ENCODE data around the gene KLK5. TPM values are rescaled to one million over a fixed set of nuclear protein-coding genes. Genes with fewer than 3 reads are reported as not detected.

Gene KLK5
- total and polyA plus RNA-seq, 5 donors: not detected

- intact Hi-C loops (cut with DNase I): no loop called here
- ATAC-seq (no peak), DNase-seq (no peak)
Observed at GRCh38 chr19:50968716-50969412, 16.0 kb upstream of the KLK5 start.

DNA sequence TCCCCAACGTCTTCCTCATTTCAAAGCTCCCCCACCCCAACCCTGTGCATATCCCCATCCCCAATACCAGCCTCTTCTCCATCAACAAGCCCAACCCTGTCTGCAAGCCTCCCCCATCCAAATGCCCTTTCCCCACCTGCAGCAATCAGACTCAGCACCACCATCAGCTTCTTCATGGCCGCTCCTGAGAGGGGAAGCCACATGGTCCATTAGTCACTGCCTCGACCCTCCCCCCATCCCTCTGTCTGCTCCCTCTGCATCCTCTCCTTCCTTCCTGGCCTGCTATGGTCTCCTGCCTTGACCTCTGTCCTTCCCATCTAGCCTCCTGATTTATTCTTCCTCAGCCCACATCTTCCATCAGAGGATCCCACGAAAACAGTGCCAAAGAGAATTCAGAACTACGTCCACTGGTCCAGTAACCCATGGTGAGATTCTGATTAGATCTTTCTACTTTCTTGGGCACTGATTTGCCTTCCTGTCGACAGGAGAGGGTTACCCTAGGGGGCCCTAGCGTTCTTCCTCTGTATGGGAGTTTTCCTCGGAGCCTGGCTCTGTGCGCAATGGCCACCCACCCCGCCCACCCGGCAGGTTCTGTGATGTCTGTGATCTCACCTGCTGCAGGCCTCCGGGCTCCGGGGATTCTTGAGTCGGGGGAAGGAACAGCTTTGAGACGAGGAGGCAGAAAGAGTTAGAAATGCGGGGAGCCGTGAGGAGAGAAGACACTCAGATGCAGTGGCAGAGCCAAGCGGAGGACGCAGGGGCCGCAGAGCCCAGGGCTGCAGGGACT, 15.3 kb upstream of the KLK5 start:
- no peaks in the 10 kb centered on the region for H3K4me1 ChIP-seq (ENCODE audit: control insufficient read depth, insufficient read depth, low read length)
- H3K9me3 ChIP-seq (ENCODE audit: control insufficient read depth, low read length): no peaks in the 10 kb centered on the region
- ATAC-seq (no peak), DNase-seq (no peak)
- H3K27ac ChIP-seq (ENCODE audit: low read length): no peak overlapping the region
- WGBS: 33% methylated on average over 20 of the region's 20 CpGs
- no peak overlapping the region for H3K4me3 ChIP-seq (ENCODE audit: low read length)
- intact Hi-C loops (cut with DNase I): no loop called here
- H3K27me3 ChIP-seq (ENCODE audit: control insufficient read depth, insufficient read depth): peaks cover 3% of the 10 kb centered on the region

More at GRCh38 chr19:50968716-50969412, 16.0 kb upstream of the KLK5 start:
- Histone ChIP-seq H3K4me3 (ENCODE audit: low read length) (no peak overlapping the region), H3K27ac (ENCODE audit: low read length) (no peak overlapping the region), H3K27me3 (ENCODE audit: control insufficient read depth, insufficient read depth) (peaks cover 1% of the 10 kb centered on the region), H3K9me3 (ENCODE audit: control insufficient read depth, low read length) (no peaks in the 10 kb centered on the region), H3K4me1 (ENCODE audit: control insufficient read depth, insufficient read depth, low read length) (no peaks in the 10 kb centered on the region)
- 34% methylated on average over 7 of the region's 7 CpGs for whole genome bisulfite sequencing

GRCh38 chr19:50964266-50964665, 11.4 kb upstream of the KLK5 start:
- Histone ChIP-seq H3K27ac (ENCODE audit: low read length) (no peak overlapping the region), H3K27me3 (ENCODE audit: control insufficient read depth, insufficient read depth) (peaks cover 3% of the 10 kb centered on the region), H3K4me3 (ENCODE audit: low read length) (no peak overlapping the region), H3K9me3 (ENCODE audit: control insufficient read depth, low read length) (no peaks in the 10 kb centered on the region), H3K4me1 (ENCODE audit: control insufficient read depth, insufficient read depth, low read length) (no peaks in the 10 kb centered on the region)
- ATAC-seq: no peak
- DNase-seq: no peak
- intact Hi-C loops (cut with DNase I): no loop called here
- WGBS: 81% methylated on average over 3 of the region's 3 CpGs

GRCh38 chr19:50963381-50963780, 10.5 kb upstream of the KLK5 start:
- Histone ChIP-seq H3K27ac (ENCODE audit: low read length) (no peak overlapping the region), H3K4me1 (ENCODE audit: control insufficient read depth, insufficient read depth, low read length) (no peaks in the 10 kb centered on the region), H3K9me3 (ENCODE audit: control insufficient read depth, low read length) (no peaks in the 10 kb centered on the region), H3K4me3 (ENCODE audit: low read length) (no peak overlapping the region), H3K27me3 (ENCODE audit: control insufficient read depth, insufficient read depth) (peaks cover 3% of the 10 kb centered on the region)
- intact Hi-C loops (cut with DNase I): no loop called here
- DNase-seq (no peak), ATAC-seq (no peak)
- WGBS: 84% methylated on average over 6 of the region's 6 CpGs

- no peak for ATAC-seq
- H3K4me1 ChIP-seq (ENCODE audit: control insufficient read depth, insufficient read depth, low read length): no peaks in the 10 kb centered on the region
- no peak overlapping the region for H3K4me3 ChIP-seq (ENCODE audit: low read length)
- H3K9me3 ChIP-seq (ENCODE audit: control insufficient read depth, low read length): no peaks in the 10 kb centered on the region
- no peak overlapping the region for H3K27ac ChIP-seq (ENCODE audit: low read length)
- intact Hi-C loops (cut with DNase I): no loop called here
- DNase-seq: no peak
- 80% methylated on average over 1 of the region's 1 CpG for WGBS
- peaks cover 3% of the 10 kb centered on the region for H3K27me3 ChIP-seq (ENCODE audit: control insufficient read depth, insufficient read depth)
Observed at GRCh38 chr19:50962245-50962644, 9.4 kb upstream of the KLK5 start.

DNA sequence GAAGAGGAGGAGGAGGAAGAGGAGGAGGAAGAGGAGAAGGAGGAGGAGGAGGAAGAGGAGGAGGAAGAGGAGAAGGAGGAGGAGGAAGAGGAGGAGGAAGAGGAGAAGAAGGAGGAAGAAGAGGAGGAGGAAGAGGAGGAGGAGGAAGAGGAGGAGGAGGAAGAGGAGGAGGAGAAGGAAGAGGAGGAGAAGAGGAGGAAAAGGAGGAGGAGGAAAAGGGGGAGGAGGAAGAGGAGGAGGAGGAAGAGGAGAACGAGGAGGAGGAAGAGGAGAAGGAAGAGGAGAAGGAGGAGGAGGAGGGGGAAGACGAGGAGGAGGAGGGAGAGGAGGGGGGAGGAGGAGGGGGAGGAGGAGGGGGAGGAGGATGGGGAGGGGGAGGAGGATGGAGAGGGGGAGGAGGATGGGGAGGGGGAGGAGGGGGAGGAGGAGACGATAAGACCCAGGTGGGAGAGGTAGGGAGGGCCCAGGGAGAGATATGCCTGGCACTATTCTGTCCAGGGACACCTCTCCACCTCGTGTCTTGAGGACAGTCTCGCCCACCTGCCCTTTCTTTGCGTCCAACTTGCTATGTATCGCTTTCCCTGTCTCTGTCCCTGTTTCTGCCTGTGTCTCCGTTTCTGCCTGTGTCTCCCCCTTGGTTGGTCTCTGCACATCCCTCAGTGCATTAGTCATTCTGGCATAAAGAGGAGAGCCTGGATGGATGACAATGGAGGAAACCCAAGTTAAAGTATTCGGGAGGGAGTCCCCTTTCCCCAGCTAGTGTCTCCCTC, 7.1 kb upstream of the KLK5 start:
- no peak overlapping the region for H3K4me3 ChIP-seq (ENCODE audit: low read length)
- no peak for ATAC-seq
- peaks cover 3% of the 10 kb centered on the region for H3K27me3 ChIP-seq (ENCODE audit: control insufficient read depth, insufficient read depth)
- H3K4me1 ChIP-seq (ENCODE audit: control insufficient read depth, insufficient read depth, low read length): no peaks in the 10 kb centered on the region
- intact Hi-C loops (cut with DNase I): no loop called here
- no peaks in the 10 kb centered on the region for H3K9me3 ChIP-seq (ENCODE audit: control insufficient read depth, low read length)
- 53% methylated on average over 7 of the region's 9 CpGs for WGBS
- DNase-seq: no peak
- H3K27ac ChIP-seq (ENCODE audit: low read length): no peak overlapping the region

DNA sequence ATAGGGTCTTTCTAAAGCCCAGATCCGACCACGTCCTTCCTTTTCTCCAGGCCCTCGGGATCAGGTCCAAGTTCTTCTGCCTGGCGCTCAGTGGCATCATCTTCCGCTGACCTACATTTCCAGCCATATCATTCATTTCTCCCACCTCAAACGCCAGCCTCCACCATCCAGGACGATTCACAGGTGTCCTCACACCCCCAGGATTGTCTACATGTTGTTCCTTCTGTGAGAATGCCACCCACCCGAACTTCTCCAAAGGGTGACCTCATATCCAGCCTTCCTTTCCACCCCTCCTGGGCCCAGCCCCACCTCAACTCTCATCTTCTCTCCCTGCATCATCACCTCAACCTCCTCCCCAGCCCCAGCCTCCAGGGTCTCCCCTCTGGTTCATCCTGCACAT, 4.7 kb upstream of the KLK5 start:
- H3K27ac ChIP-seq (ENCODE audit: low read length): no peak overlapping the region
- 73% methylated on average over 8 of the region's 8 CpGs for WGBS
- intact Hi-C loops (cut with DNase I): no loop called here
- ATAC-seq (no peak), DNase-seq (no peak)
- no peak overlapping the region for H3K4me3 ChIP-seq (ENCODE audit: low read length)
- H3K4me1 ChIP-seq (ENCODE audit: control insufficient read depth, insufficient read depth, low read length): no peaks in the 10 kb centered on the region
- no peaks in the 10 kb centered on the region for H3K27me3 ChIP-seq (ENCODE audit: control insufficient read depth, insufficient read depth)
- no peaks in the 10 kb centered on the region for H3K9me3 ChIP-seq (ENCODE audit: control insufficient read depth, low read length)

- no peak for ATAC-seq
- no peaks in the 10 kb centered on the region for H3K27me3 ChIP-seq (ENCODE audit: control insufficient read depth, insufficient read depth)
- 49% methylated on average over 19 of the region's 19 CpGs for WGBS
Observed at GRCh38 chr19:50949861-50950260, 3.0 kb downstream of the KLK5 start.

DNA sequence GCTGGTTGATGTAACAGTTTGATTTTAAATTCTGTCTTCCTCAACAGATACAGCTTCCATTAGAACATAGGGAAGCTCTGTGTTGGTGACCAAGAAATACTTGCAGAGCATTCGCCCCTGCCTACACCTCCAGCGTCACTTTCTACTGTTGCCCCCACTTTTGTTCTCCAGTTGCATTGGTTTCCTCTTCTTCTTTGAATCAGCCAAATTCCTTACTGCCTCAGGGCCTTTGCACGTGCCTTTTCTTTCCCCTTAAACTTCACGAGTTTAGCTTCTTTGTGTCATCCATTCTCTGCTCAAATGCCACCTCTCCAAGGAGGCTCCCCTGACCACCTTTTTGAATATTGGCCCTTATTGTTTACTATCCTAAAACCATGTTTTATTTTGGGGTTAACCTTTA, 5.7 kb downstream of the KLK5 start:
- no peaks in the 10 kb centered on the region for H3K9me3 ChIP-seq (ENCODE audit: control insufficient read depth, low read length)
- no peak for DNase-seq
- no peaks in the 10 kb centered on the region for H3K4me1 ChIP-seq (ENCODE audit: control insufficient read depth, insufficient read depth, low read length)
- 80% methylated on average over 4 of the region's 4 CpGs for WGBS
- no peak overlapping the region for H3K27ac ChIP-seq (ENCODE audit: low read length)
- H3K27me3 ChIP-seq (ENCODE audit: control insufficient read depth, insufficient read depth): no peaks in the 10 kb centered on the region
- no peak overlapping the region for H3K4me3 ChIP-seq (ENCODE audit: low read length)
- ATAC-seq: no peak
- intact Hi-C loops (cut with DNase I): no loop called here

More at GRCh38 chr19:50949861-50950260, 3.0 kb downstream of the KLK5 start:
- Histone ChIP-seq H3K27ac (ENCODE audit: low read length) (no peak overlapping the region), H3K4me3 (ENCODE audit: low read length) (no peak overlapping the region), H3K9me3 (ENCODE audit: control insufficient read depth, low read length) (no peaks in the 10 kb centered on the region), H3K4me1 (ENCODE audit: control insufficient read depth, insufficient read depth, low read length) (no peaks in the 10 kb centered on the region)
- DNase-seq: no peak
- intact Hi-C loops (cut with DNase I): no loop called here

DNA sequence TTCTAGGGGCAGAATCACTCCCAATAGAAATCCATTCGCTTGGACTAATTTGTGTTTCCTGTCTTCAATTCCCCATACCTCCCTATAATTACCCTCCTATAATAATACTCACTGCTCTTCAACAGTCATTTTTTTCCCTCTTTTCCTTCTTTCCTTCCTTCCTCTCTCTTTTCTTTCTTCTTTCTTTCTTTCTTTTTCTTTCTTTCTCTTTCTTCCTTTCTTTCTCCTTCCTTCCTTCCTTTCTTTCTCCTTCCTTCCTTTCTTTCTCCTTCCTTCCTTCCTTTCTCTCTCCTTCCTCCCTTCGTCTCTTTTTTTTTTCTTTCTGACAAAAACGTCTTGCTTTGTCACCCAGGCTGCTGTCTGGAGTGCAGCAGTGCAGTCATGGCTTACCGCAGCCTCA, 8.0 kb downstream of the KLK5 start:
- intact Hi-C loops (cut with DNase I): no loop called here
- Histone ChIP-seq H3K9me3 (ENCODE audit: control insufficient read depth, low read length) (no peaks in the 10 kb centered on the region), H3K4me1 (ENCODE audit: control insufficient read depth, insufficient read depth, low read length) (no peaks in the 10 kb centered on the region), H3K27ac (ENCODE audit: low read length) (no peak overlapping the region), H3K4me3 (ENCODE audit: low read length) (no peak overlapping the region), H3K27me3 (ENCODE audit: control insufficient read depth, insufficient read depth) (no peaks in the 10 kb centered on the region)
- 62% methylated on average over 4 of the region's 4 CpGs for WGBS
- no peak for DNase-seq
- ATAC-seq: no peak

Measured in right cardiac atrium (tissue), 5 donors.